OCI-LY1 (cell line): ENCODE data around the gene DES.

Source experiments
- CTCF ChIP-seq: fragments of 200-600 bp; sonication (generic), shearing (Covaris generic); IDR thresholded peaks from 2 replicates; pipeline ENCODE4 v1.5.1; 2017; ENCODE audit warnings: mild to moderate bottlenecking, antibody characterized with exemption, low read length, moderate library complexity, mixed read lengths
- EZH2 ChIP-seq: fragments of 200-600 bp; sonication (generic), shearing (Covaris generic); IDR thresholded peaks from 2 replicates; pipeline ENCODE4 v1.8.0; 2017; ENCODE audit warnings: borderline replicate concordance, mixed run types, mild to moderate bottlenecking, antibody characterized with exemption, low read length, moderate library complexity, mixed read lengths

- TF ChIP-seq CTCF (peak; percentile 77), EZH2 (no peak)
These were observed 41.5 kb downstream of the DES start for GRCh38 chr2:219459460-219460311.
